ENCODE data around the gene CCZ1B. TPM values are rescaled to one million over a fixed set of nuclear protein-coding genes. Genes with fewer than 3 reads are reported as not detected.
"Not testable (repeated sequence)": the region's sequence is repeated elsewhere in the genome, so short reads cannot be mapped to it uniquely, and the experiment has no call there.

Gene CCZ1B
- total RNA-seq, 4 donors from 2014 or later, result 7.6 to 23.3 (median 13.2) TPM

DNA sequence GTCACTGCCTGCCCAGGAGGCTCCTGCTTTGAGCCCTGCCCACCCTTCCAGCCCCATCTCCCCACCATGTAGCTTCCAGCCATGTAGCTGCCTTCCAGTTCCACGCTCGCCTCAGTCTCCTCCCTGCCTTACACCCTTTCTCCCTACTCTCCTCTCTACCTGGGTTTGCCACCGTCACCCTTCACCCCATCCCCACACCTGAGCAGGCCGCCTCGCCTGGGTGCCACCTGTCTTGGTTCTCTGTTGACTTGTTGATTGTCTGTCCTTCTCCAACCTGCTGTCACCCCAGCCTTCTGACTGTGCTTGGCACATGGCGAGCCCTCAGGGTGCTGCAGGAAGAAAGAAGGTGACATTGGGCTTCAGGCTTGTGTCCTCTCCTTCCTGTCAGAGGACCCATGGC lies 75.9 kb downstream of the CCZ1B start:
- H3K36me3 ChIP-seq, result peaks cover 0 to 14% of the 10 kb centered on the region in 2 donors
- H3K4me3 ChIP-seq; ATAC-seq; H3K4me1 ChIP-seq; DNase-seq; H3K9me3 ChIP-seq; H3K27ac ChIP-seq; in situ Hi-C loops (cut with MboI; ENCODE audit: low sequenced_read_pairs in 4 of 4); H3K27me3 ChIP-seq; intact Hi-C loops (cut with DNase I; ENCODE audit: low total_unique reads): not testable (repeated sequence)

DNA sequence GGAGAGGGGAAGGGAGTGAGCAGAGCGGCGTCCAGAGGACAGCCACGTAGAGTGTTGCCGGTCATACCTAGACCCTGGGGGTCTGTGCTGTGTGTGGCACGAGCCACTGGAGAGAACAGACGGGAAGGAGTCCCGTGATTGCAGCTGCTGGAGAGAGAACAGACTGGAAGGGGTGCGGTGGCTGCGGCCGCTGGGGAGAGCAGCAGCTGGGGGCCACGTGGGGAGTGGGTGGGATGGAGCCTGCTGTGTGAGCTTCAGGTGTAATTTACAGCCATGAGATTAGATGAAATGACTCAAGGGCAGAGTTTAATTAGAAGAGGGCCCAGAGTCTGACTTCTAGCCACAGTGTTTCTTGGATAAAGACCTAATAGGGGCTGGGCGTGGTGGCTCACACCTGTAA lies 76.7 kb downstream of the CCZ1B start:
- H3K36me3 ChIP-seq, result peaks cover 0 to 17% of the 10 kb centered on the region in 2 donors
- H3K27me3 ChIP-seq; H3K27ac ChIP-seq; in situ Hi-C loops (cut with MboI; ENCODE audit: low sequenced_read_pairs in 4 of 4); DNase-seq; H3K4me3 ChIP-seq; ATAC-seq; H3K9me3 ChIP-seq; H3K4me1 ChIP-seq; intact Hi-C loops (cut with DNase I; ENCODE audit: low total_unique reads): not testable (repeated sequence)

Other genes starting within 250 kb of the CCZ1B start
- gene ZDHHC4, start 248.8 kb downstream of the CCZ1B start, total RNA-seq, result 10 to 100 TPM; 52.7 to 88.6 (median 70.5) TPM
- gene INTS15, start 236.3 kb downstream of the CCZ1B start, total RNA-seq, result 10 to 100 TPM; 20.1 to 30.4 (median 26.1) TPM
- gene ZNF853, start 210.7 kb downstream of the CCZ1B start, total RNA-seq, result 10 to 100 TPM in 3 of 4 donors, 1 to 10 TPM in 1; 9.5 to 21.6 (median 13.0) TPM
- gene ZNF316, start 189.0 kb downstream of the CCZ1B start, total RNA-seq, result 10 to 100 TPM; 11.4 to 19.1 (median 18.1) TPM
- gene ZNF12, start 119.3 kb downstream of the CCZ1B start, total RNA-seq, result 1 to 10 TPM; 4.5 to 8.9 (median 5.3) TPM
- 1 to 10 TPM in 2 of 4 donors, under 1 TPM in 2; 0.09 to 6.4 (median 1.1) TPM for gene RSPH10B2, start 72.2 kb downstream of the CCZ1B start, total RNA-seq

Measured in gastrocnemius medialis (tissue), 4 donors.